DND-41 (cell line): ENCODE results near the gene RASAL1.

Experiments
- ATAC-seq: fragments of 200-7000 bp; cut with Tn5 transposase; 3 replicates; pipeline ENCODE4 v1.9.1; 2021; ENCODE audit warnings: low read depth; ENCODE audit not compliant: insufficient read depth
- DNase-seq: peaks from one replicate; pipeline ENCODE4 v3.0.0-alpha.2; 2020
- H2AFZ ChIP-seq: 2 replicates; pipeline ENCODE4 v1.6.0; 2012; ENCODE audit warnings: low read depth, low read length
- H3K27ac ChIP-seq: 2 replicates; pipeline ENCODE4 v1.5.1; 2012; ENCODE audit warnings: low read length, inconsistent platforms
- H3K27me3 ChIP-seq: fragments of 200-600 bp; sonication (generic); 2 replicates; pipeline ENCODE4 v1.6.0; 2012; ENCODE audit warnings: low read length, mild to moderate bottlenecking, inconsistent platforms; ENCODE audit not compliant: insufficient read depth, poor library complexity
- H3K36me3 ChIP-seq: 2 replicates; pipeline ENCODE4 v1.5.1; 2012; ENCODE audit warnings: low read length, inconsistent platforms; ENCODE audit not compliant: insufficient read depth
- H3K4me1 ChIP-seq: 2 replicates; pipeline ENCODE4 v1.5.1; 2012; ENCODE audit warnings: mild to moderate bottlenecking, low read length; ENCODE audit not compliant: insufficient read depth
- H3K4me2 ChIP-seq: 2 replicates; pipeline ENCODE4 v1.6.0; 2012; ENCODE audit warnings: mild to moderate bottlenecking, moderate library complexity, low read length, inconsistent platforms; ENCODE audit not compliant: insufficient read depth
- H3K4me3 ChIP-seq, 2 experiments: fragments of 200-600 bp in 1 of 2; shearing (Covaris generic) in 1 of 2; 2 replicates each; pipeline ENCODE4 v1.5.1; 2012 to 2016; ENCODE audit warnings: inconsistent platforms in 2 of 2, low read length in 2 of 2, mild to moderate bottlenecking in 2 of 2, low read depth in 1 of 2, moderate library complexity in 1 of 2
- H3K79me2 ChIP-seq: 2 replicates; pipeline ENCODE4 v1.6.0; 2012; ENCODE audit warnings: low read length, inconsistent platforms; ENCODE audit not compliant: insufficient read depth
- H3K9ac ChIP-seq: 2 replicates; pipeline ENCODE4 v1.6.0; 2012; ENCODE audit warnings: low read depth, mild to moderate bottlenecking, inconsistent platforms, low read length, moderate library complexity
- H3K9me3 ChIP-seq: 2 replicates; pipeline ENCODE4 v1.5.1; 2012; ENCODE audit warnings: low read length, moderate library complexity, mild to moderate bottlenecking, inconsistent platforms; ENCODE audit not compliant: insufficient read depth, severe bottlenecking
- H4K20me1 ChIP-seq: 2 replicates; pipeline ENCODE4 v1.6.0; 2012; ENCODE audit warnings: low read length; ENCODE audit not compliant: insufficient read depth
- EZH2 ChIP-seq: IDR thresholded peaks from 3 replicates; pipeline ENCODE4 v1.6.1; 2012; ENCODE audit warnings: borderline replicate concordance, low read depth, mild to moderate bottlenecking, moderate library complexity, low read length, inconsistent platforms; ENCODE audit not compliant: severe bottlenecking
- TF ChIP-seq, protein P1 (sequence below): IDR thresholded peaks from 2 replicates; pipeline ENCODE4 v1.5.1; 2012; ENCODE audit warnings: borderline replicate concordance, low read length, moderate library complexity, mild to moderate bottlenecking; ENCODE audit not compliant: poor library complexity, severe bottlenecking; ENCODE audit errors: extremely low read depth

The RASAL1 gene

DNA sequence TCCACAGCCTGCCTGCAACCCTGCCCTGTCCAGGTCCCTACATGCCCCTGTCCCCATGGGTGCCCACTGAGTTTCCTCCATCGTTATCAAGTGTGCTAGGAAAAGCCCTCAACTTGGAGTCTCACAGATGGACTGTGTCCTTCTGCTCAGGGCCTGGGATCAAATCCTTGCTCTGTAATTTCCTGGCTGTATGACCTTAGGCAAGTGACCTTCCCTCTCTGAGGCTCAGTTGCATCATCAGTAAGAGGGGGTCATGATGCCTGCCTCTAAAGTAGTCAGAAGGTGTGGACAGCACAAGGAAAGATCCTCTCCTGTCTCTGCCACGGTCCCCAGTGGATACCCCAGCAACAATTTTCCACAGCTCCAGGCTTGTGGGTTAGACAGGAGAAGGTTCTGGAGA lies 22.2 kb downstream of the RASAL1 start:
- no peak overlapping the region for H3K4me2 ChIP-seq
- no peak overlapping the region for H3K9ac ChIP-seq
- H4K20me1 ChIP-seq = no peaks in the 10 kb centered on the region
- H3K4me1 ChIP-seq = no peaks in the 10 kb centered on the region
- DNase-seq = no peak
- no peak overlapping the region for H3K27ac ChIP-seq
- H2AFZ ChIP-seq = no peak overlapping the region
- no peaks in the 10 kb centered on the region for H3K27me3 ChIP-seq
- H3K79me2 ChIP-seq = no peaks in the 10 kb centered on the region
- TF ChIP-seq, protein P1, sequence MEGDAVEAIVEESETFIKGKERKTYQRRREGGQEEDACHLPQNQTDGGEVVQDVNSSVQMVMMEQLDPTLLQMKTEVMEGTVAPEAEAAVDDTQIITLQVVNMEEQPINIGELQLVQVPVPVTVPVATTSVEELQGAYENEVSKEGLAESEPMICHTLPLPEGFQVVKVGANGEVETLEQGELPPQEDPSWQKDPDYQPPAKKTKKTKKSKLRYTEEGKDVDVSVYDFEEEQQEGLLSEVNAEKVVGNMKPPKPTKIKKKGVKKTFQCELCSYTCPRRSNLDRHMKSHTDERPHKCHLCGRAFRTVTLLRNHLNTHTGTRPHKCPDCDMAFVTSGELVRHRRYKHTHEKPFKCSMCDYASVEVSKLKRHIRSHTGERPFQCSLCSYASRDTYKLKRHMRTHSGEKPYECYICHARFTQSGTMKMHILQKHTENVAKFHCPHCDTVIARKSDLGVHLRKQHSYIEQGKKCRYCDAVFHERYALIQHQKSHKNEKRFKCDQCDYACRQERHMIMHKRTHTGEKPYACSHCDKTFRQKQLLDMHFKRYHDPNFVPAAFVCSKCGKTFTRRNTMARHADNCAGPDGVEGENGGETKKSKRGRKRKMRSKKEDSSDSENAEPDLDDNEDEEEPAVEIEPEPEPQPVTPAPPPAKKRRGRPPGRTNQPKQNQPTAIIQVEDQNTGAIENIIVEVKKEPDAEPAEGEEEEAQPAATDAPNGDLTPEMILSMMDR = no peak
- TF ChIP-seq EZH2 = no peak
- H3K4me3 ChIP-seq = no peak overlapping the region
- no peaks in the 10 kb centered on the region for H3K9me3 ChIP-seq
- no peak for ATAC-seq
- no peaks in the 10 kb centered on the region for H3K36me3 ChIP-seq

DNA sequence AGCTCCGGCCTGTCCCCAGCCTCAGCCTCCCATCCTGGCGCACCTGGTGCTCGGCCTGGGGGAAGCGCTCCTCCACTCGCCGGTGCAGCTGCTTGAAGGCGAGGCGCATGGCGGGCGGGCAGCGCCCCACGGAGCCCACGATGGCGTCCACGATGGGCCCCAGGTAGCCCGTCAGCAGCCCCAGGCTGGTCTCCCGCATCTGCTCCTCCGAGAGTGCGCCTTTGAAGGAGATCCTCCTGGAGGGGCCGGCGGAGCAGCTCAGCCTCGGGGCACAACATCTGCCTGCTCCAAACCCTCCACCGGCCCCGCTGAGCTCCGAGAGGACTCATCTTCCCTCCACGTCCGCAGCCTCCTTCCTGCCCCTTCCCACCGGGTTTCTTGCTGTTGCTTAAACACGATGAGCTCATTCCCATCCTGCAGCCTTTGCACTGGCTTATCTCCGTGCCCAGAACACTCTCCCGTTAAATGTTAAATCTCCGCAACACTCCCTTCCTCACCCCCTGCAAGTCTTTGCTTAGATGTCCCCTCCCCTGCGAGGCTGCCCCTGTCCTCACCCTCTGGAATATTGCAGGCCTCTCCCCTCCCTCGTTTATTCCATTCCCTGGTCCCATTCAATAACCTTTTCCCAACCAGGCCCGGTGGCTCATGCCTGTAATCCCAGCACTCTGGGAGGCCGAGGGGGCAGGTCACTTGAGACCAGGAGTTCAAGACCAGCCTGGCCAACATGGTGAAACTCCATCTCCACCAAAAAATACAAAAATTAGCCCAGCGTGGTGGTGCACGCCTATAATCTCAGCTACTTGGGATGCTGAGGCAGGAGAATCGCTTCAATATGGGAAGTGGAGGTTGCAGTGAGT lies 23.3 kb downstream of the RASAL1 start:
- Histone ChIP-seq H3K9me3 (no peaks in the 10 kb centered on the region), H3K9ac (no peak overlapping the region), H3K27me3 (no peaks in the 10 kb centered on the region), H3K79me2 (no peaks in the 10 kb centered on the region), H3K36me3 (no peaks in the 10 kb centered on the region), H4K20me1 (no peaks in the 10 kb centered on the region), H3K4me3 (no peak overlapping the region), H3K27ac (no peak overlapping the region), H3K4me2 (no peak overlapping the region), H3K4me1 (no peaks in the 10 kb centered on the region), H2AFZ (no peak overlapping the region)
- DNase-seq (no peak), ATAC-seq (no peak)
- TF ChIP-seq, protein P1 = no peak
- no peak for TF ChIP-seq EZH2

DNA sequence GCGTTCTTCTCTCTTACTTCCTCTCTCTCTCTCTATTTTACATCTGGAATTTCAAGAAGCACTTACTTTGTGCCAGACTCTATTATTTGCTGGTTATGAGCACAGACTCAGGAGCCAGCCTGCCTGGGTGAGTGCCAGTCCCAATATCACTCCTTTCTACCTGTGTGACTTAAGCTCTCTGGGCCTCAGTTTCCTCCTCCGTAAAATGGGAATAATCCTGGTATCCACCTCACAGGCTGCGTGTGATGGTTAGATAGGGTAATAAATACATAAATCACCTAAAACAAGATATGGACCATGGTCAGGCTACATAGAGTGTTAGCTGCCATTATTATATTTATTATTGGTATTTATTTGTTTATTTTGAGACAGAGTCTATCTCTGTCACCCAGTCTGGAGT lies 24.3 kb downstream of the RASAL1 start:
- Histone ChIP-seq H3K79me2 (no peaks in the 10 kb centered on the region), H2AFZ (no peak overlapping the region), H3K4me1 (no peaks in the 10 kb centered on the region; the same call in 1 of the 2 replicates), H3K36me3 (no peaks in the 10 kb centered on the region), H3K27ac (no peak overlapping the region), H3K4me3 (no peak overlapping the region), H3K9me3 (no peaks in the 10 kb centered on the region), H4K20me1 (no peaks in the 10 kb centered on the region), H3K4me2 (no peak overlapping the region), H3K9ac (no peak overlapping the region), H3K27me3 (no peaks in the 10 kb centered on the region)
- TF ChIP-seq EZH2 = no peak
- TF ChIP-seq, protein P1 = no peak
- ATAC-seq (no peak), DNase-seq (no peak)
